T-helper 2 cell treated with Interferon-gamma antibody and Interleukin-4, amounts not matched to agents 5 μg/mL and 100 μg/mL, for 36 hours (primary cell): ENCODE data around the gene TEX28.
"Not testable (repeated sequence)": the region's sequence is repeated elsewhere in the genome, so short reads cannot be mapped to it uniquely, and the experiment has no call there.

Source experiments
- DNase-seq: peaks from one replicate; pipeline ENCODE4 v3.0.0; 2021; ENCODE audit warnings: low spot score
- H3K27ac Mint-ChIP-seq: one replicate; pipeline ENCODE4 v1.8.0; 2021; ENCODE audit warnings: mild to moderate bottlenecking, mixed read lengths
- H3K27me3 Mint-ChIP-seq: one replicate; pipeline ENCODE4 v1.8.0; 2021; ENCODE audit warnings: low read depth, mixed read lengths
- H3K36me3 Mint-ChIP-seq: one replicate; pipeline ENCODE4 v1.8.0; 2021; ENCODE audit warnings: low read depth, mixed read lengths
- H3K4me1 Mint-ChIP-seq: one replicate; pipeline ENCODE4 v1.8.0; 2021; ENCODE audit warnings: low read depth, mixed read lengths
- H3K4me3 Mint-ChIP-seq: one replicate; pipeline ENCODE4 v1.8.0; 2022; ENCODE audit warnings: mild to moderate bottlenecking, moderate library complexity, mixed read lengths
- H3K9me3 Mint-ChIP-seq: one replicate; pipeline ENCODE4 v1.8.0; 2021; ENCODE audit warnings: mixed read lengths

Gene TEX28

DNA sequence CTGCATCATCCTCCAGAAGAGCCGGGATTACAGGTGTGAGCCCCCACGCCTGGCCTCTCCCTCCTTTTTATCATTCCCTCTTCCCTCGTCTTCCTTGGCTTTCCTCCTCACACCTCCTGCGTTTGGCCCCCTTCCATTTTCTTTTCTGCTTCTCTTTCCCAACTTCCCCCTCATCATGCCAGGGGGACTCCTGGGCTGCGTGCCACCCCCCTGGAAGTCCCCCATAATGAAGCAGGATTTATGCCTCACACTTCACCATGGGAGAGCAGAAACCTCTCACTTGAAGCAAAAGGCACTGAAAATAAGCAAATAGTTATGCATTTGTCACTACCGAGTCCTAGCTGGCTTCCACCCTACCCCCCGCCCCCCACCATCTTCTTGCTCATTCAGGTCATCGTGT is 8.6 kb upstream of the TEX28 start:
- H3K4me3 Mint-ChIP-seq: no peak overlapping the region
- H3K27ac Mint-ChIP-seq: peak overlapping the region; percentile 67
- no peaks in the 10 kb centered on the region for H3K36me3 Mint-ChIP-seq
- peaks cover 14% of the 10 kb centered on the region for H3K4me1 Mint-ChIP-seq
- no peaks in the 10 kb centered on the region for H3K9me3 Mint-ChIP-seq
- peaks cover 3% of the 10 kb centered on the region for H3K27me3 Mint-ChIP-seq
- DNase-seq: no peak

DNA sequence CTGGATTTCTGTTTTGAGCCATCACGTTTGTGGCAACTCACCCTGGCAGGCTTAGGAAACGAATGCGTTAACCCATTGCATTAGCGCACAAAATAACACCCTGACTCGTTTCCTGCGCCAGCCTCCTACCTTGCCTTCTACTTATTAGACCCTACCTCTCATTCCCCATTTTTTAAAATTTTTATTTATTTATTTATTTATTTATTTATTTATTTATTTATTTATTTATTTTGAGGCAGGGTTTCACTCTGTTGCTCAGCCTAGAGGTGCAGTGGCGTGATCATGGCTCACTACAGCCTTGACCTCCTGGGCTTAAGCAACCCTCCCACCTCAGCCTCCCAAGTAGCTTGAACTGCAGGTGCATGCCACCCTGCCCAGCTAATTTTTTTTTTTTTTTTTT is 8.1 kb upstream of the TEX28 start:
- H3K4me1 Mint-ChIP-seq, H3K9me3 Mint-ChIP-seq, H3K27ac Mint-ChIP-seq, H3K4me3 Mint-ChIP-seq, H3K36me3 Mint-ChIP-seq, DNase-seq, H3K27me3 Mint-ChIP-seq: not testable (repeated sequence)

DNA sequence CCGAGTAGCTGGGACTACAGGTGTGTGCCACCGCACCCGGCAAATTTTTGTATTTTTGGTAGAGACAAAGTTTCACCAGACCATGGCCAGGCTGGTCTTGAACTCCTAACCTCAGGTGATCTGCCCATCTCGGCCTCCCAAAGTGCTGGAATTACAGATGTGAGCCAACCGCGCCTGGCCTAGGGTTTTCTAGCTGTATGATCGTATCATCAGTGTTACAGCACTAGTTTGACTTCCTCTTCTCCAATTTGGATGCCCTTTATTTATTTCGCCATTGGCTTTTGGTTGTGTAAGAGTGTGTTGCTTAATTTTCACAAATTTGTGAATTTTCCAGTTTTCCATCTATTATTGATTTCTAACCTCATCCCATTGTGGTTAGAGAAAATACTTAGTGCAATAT is 5.9 kb upstream of the TEX28 start:
- Mint-ChIP-seq H3K9me3 (no peaks in the 10 kb centered on the region), H3K4me1 (no peaks in the 10 kb centered on the region), H3K27me3 (peaks cover 5% of the 10 kb centered on the region), H3K36me3 (no peaks in the 10 kb centered on the region), H3K4me3 (no peak overlapping the region), H3K27ac (no peak overlapping the region)
- DNase-seq: no peak

DNA sequence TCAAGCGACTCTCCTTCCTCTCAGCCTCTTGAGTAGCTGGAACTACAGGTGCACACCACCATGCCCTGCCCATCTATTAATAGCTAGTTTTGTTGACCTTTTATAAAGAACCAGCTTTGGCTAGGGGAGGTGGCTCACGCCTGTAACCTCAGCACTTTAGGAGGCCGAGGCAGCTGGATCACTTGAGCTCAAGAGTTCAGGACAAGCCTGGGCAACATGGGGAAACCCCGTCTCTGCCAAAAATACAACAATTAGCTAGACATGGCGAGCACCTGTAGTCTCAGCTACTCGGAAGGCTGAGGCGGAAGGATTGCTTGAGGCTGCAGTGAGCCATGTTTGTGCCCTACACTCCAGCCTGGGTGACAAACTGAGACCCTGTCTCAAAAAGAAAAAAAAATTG is 3.4 kb upstream of the TEX28 start:
- Mint-ChIP-seq H3K36me3 (no peaks in the 10 kb centered on the region), H3K4me3 (no peak overlapping the region), H3K9me3 (no peaks in the 10 kb centered on the region), H3K4me1 (no peaks in the 10 kb centered on the region), H3K27me3 (peaks cover 5% of the 10 kb centered on the region), H3K27ac (no peak overlapping the region)
- no peak for DNase-seq

DNA sequence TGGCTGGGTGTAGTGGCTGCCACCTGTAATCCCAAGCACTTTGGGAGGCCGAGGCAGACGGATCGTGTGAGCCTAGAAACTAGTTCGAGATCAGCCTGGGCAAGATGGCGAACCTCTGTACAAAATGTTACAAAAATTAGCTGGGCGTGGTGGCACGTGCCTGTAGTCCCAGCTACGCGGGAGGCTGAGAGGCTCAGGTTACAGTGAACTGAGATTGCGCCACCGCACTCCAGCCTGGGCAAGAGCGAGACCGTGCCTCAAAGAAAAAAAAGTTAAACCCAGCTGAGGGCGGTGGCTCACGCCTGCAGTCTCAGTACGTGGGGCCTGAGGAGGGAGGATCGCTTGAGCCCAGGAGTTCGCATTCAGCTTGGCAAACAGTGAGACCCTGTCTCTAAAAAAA is 1.8 kb upstream of the TEX28 start:
- Mint-ChIP-seq H3K27ac (no peak overlapping the region), H3K4me1 (no peaks in the 10 kb centered on the region), H3K36me3 (no peaks in the 10 kb centered on the region), H3K9me3 (no peaks in the 10 kb centered on the region), H3K27me3 (peaks cover 5% of the 10 kb centered on the region), H3K4me3 (no peak overlapping the region)
- no peak for DNase-seq

DNA sequence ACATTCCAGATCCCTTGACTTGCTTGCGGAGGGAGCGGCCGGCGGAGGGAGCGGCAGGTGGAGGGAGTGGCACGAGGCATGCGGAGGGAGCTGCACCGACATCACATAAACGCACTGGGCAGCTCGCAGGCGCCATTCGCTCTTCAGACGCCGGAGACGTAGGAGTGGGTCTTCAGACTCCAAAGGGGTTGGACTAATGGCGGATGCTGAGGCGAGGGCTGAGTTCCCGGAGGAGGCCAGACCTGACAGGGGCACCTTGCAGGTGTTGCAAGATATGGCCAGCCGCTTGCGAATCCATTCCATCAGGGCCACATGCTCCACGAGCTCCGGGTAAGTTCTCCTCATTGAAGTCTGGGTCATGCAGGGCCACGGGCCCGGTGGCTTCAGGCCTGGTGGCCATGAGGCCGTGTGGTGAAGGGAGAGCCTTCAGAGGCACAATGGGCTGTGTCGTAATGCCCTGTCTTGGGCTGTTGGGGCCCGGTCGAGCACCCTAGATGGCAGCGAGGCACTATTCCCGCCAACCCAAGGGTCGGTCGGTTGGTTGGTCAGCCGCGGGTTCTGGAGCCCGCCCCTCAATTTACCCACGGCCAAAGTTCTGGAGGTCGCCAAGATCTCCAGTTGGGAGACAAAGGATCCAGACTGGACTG is 863 bp upstream of the TEX28 start, which contains the start of gene TKTL1:
TSS of gene TKTL1 (plus strand) at position 132 of the 647 bp plus-strand sequence. CDS start at position 197, 65 bp downstream.
- DNase-seq: no peak
- Mint-ChIP-seq H3K9me3 (no peaks in the 10 kb centered on the region), H3K4me1 (no peaks in the 10 kb centered on the region), H3K27ac (no peak within 1 kb of the TSS), H3K4me3 (no peak within 1 kb of the TSS), H3K36me3 (no peaks in the 10 kb centered on the region), H3K27me3 (peaks cover 5% of the 10 kb centered on the region)

DNA sequence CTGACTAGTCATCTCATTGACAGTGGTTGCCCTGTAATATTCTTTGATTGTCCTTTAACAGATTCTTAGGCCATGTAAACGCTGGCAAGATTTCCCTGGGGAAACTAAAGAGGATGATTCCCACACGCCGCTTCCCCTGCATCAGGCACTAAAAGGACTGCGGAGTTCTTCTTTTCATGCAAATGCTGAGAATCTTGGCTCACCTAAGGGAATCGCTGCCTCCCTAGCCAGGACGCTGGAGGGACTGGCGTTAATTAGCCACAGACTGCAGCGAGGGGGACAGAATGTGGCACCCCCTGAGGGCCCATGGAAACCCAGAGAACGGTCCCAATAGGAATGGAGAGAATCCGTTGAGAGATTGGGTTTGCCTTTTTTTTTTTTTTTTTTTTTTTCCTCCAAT is 8.5 kb downstream of the TEX28 start:
- not testable (repeated sequence) for H3K27ac Mint-ChIP-seq, H3K36me3 Mint-ChIP-seq, H3K9me3 Mint-ChIP-seq, H3K4me3 Mint-ChIP-seq, H3K4me1 Mint-ChIP-seq, DNase-seq, H3K27me3 Mint-ChIP-seq

DNA sequence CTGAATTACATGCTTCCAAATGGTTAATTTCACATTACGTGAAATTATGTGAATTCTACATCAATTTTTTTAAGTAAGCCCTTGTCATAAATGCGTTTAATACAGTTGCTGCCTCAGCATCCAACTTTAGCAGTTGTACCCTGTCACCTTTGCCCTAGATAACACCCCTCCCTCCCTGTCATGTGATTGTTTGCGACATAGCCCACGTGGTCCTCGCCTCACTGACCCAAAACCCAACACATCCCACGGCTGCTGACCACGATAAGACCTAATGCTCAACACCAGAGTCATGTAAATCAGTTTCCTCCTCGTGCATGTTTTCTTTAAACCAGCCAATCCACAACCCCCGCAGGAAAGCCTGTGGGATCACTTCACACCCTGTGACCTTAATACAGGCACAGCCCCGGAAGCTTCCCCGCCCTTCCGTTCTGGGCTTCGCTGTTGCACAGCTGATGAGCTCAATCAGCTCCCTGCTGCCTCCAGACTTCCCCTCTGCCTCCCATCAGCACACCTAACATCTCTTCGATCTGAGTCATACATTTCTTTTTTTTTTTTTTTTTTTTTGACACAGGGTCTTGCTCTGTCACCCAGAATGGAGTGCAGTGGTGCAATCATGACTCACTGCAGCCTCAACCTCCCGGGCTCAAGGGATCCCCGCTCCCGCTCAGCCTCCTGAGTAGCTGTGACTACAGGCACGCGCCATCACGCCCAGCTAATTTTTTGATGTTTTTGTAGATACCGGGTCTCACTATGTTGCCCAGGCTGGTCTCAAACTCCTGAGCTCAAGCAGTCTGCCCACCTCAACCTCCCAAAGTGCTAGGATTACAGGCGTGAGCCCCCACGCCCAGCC is 10.2 kb downstream of the TEX28 start:
- not testable (repeated sequence) for DNase-seq, H3K9me3 Mint-ChIP-seq, H3K4me1 Mint-ChIP-seq, H3K4me3 Mint-ChIP-seq, H3K27me3 Mint-ChIP-seq, H3K36me3 Mint-ChIP-seq, H3K27ac Mint-ChIP-seq

DNA sequence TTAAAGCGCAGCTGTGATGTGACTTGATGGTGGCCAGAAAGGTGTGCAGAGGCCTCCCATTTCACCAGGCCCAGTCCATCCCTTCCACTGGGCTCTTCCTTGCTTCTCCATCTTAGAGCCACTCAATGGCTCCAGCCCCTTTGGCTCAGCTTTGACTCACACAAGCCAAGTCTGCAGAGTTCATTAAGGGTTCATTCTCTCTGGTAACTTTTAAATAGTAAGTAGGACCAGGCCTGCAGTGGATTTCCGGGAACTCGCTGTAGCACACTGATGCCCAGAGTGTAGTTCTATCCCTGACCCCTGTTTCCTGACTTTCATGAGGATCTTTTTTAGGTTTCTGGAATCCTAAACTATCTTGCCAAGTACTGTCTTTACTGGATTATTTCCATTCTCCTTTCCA is 25.7 kb downstream of the TEX28 start:
- not testable (repeated sequence) for H3K9me3 Mint-ChIP-seq, H3K36me3 Mint-ChIP-seq

DNA sequence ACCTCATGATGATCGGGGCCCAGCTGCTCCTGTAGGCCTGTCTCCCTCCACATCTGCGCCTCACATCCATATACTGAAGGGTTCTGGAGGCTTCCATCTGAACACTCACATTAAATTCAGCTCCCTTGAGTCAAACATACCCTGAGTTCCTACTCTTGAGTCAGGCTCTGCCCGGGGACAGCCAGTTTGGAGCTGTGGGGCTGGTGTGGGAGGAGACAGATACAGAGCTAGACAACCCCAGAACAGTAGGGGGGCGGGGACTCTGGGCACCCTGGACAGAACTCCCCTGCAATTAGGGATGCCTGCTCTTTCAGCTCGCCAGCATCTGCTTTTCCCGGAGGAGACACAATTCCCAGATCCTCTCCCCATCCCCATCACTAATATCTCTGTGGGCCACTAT is 31.9 kb downstream of the TEX28 start:
- not testable (repeated sequence) for H3K4me3 Mint-ChIP-seq, H3K36me3 Mint-ChIP-seq, H3K9me3 Mint-ChIP-seq, DNase-seq, H3K4me1 Mint-ChIP-seq, H3K27me3 Mint-ChIP-seq, H3K27ac Mint-ChIP-seq

More for the DNA sequence above, 25.7 kb downstream of the TEX28 start:
- not testable (repeated sequence) for H3K27me3 Mint-ChIP-seq, H3K27ac Mint-ChIP-seq, DNase-seq, H3K4me3 Mint-ChIP-seq, H3K4me1 Mint-ChIP-seq

DNA sequence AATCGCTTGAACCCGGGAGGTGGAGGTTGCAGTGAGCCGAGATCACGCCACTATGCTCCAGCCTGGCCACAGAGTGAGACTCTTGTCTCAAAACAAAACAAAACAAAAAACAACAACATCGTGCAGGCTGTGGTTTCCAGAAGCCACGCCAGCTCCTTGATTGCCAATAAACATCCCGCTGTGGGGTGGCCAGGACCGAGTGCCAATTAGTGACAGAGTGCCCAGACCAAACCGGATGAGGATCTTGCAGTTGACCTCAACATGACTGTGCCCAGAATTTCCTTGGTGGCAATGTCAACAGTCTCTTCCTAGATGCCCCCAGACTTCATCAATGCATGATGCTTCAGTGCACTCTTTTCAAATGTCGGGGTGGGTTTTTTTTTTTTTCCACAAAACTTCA is 36.2 kb downstream of the TEX28 start:
- not testable (repeated sequence) for H3K4me3 Mint-ChIP-seq, H3K36me3 Mint-ChIP-seq, H3K9me3 Mint-ChIP-seq, DNase-seq, H3K27me3 Mint-ChIP-seq, H3K4me1 Mint-ChIP-seq, H3K27ac Mint-ChIP-seq

DNA sequence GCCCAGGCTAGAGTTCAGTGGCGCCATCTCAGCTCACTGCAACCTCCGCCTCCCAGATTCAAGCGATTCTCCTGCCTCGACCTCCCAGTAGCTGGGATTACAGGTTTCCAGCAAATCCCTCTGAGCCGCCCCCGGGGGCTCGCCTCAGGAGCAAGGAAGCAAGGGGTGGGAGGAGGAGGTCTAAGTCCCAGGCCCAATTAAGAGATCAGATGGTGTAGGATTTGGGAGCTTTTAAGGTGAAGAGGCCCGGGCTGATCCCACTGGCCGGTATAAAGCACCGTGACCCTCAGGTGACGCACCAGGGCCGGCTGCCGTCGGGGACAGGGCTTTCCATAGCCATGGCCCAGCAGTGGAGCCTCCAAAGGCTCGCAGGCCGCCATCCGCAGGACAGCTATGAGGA is 37.6 kb downstream of the TEX28 start, which contains the start of gene OPN1MW3:
TSS of gene OPN1MW3 (plus strand) at position 301 of the 400 bp plus-strand sequence. CDS start at position 339, 38 bp downstream.
- not testable (repeated sequence) for H3K4me3 Mint-ChIP-seq, H3K9me3 Mint-ChIP-seq, H3K27me3 Mint-ChIP-seq, H3K4me1 Mint-ChIP-seq, DNase-seq, H3K27ac Mint-ChIP-seq, H3K36me3 Mint-ChIP-seq

DNA sequence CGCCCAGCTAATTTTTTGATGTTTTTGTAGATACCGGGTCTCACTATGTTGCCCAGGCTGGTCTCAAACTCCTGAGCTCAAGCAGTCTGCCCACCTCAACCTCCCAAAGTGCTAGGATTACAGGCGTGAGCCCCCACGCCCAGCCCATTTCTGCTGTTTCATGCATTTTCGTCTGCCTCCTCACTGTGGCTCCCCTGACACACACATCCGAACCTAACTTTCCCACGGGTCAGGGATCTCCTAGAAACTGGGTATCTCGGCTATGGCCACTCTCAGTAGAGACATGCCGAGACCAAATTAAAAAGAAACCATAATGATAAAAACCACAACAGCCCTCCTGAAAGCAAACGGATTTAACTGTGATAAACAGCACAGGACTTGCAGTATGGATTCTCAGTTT is 46.8 kb downstream of the TEX28 start:
- not testable (repeated sequence) for H3K9me3 Mint-ChIP-seq, H3K4me1 Mint-ChIP-seq, H3K36me3 Mint-ChIP-seq, H3K27ac Mint-ChIP-seq, DNase-seq, H3K4me3 Mint-ChIP-seq, H3K27me3 Mint-ChIP-seq

DNA sequence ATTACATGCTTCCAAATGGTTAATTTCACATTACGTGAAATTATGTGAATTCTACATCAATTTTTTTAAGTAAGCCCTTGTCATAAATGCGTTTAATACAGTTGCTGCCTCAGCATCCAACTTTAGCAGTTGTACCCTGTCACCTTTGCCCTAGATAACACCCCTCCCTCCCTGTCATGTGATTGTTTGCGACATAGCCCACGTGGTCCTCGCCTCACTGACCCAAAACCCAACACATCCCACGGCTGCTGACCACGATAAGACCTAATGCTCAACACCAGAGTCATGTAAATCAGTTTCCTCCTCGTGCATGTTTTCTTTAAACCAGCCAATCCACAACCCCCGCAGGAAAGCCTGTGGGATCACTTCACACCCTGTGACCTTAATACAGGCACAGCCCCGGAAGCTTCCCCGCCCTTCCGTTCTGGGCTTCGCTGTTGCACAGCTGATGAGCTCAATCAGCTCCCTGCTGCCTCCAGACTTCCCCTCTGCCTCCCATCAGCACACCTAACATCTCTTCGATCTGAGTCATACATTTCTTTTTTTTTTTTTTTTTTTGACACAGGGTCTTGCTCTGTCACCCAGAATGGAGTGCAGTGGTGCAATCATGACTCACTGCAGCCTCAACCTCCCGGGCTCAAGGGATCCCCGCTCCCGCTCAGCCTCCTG is 47.4 kb downstream of the TEX28 start:
- not testable (repeated sequence) for DNase-seq, H3K27ac Mint-ChIP-seq, H3K4me3 Mint-ChIP-seq

More for the DNA sequence above, 47.4 kb downstream of the TEX28 start:
- H3K9me3 Mint-ChIP-seq, H3K27me3 Mint-ChIP-seq, H3K4me1 Mint-ChIP-seq, H3K36me3 Mint-ChIP-seq: not testable (repeated sequence)
